OCI-LY3 (cell line): ENCODE results near the gene ABCC3.

Experiments
- EZH2phosphoT487 ChIP-seq: fragments of 200-600 bp; shearing (Covaris generic); IDR thresholded peaks from 2 replicates; pipeline ENCODE4 v1.6.1; 2018; ENCODE audit warnings: antibody characterized with exemption, mixed run types, low read depth
- TF ChIP-seq, protein P1 (sequence below): fragments of 200-600, 300-600 bp; sonication (generic); IDR thresholded peaks from 2 replicates; pipeline ENCODE4 v1.5.1; 2014; ENCODE audit warnings: antibody characterized with exemption, low read length, low read depth

GRCh38 chr17:50682938-50683337 lies 48.3 kb downstream of the ABCC3 start:
- TF ChIP-seq, protein P1, sequence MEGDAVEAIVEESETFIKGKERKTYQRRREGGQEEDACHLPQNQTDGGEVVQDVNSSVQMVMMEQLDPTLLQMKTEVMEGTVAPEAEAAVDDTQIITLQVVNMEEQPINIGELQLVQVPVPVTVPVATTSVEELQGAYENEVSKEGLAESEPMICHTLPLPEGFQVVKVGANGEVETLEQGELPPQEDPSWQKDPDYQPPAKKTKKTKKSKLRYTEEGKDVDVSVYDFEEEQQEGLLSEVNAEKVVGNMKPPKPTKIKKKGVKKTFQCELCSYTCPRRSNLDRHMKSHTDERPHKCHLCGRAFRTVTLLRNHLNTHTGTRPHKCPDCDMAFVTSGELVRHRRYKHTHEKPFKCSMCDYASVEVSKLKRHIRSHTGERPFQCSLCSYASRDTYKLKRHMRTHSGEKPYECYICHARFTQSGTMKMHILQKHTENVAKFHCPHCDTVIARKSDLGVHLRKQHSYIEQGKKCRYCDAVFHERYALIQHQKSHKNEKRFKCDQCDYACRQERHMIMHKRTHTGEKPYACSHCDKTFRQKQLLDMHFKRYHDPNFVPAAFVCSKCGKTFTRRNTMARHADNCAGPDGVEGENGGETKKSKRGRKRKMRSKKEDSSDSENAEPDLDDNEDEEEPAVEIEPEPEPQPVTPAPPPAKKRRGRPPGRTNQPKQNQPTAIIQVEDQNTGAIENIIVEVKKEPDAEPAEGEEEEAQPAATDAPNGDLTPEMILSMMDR: no peak
- no peak for TF ChIP-seq EZH2phosphoT487
